Astrocyte of the hippocampus (primary cell): Measurements from ENCODE around the gene PPP6R1.

Source experiments
- DNase-seq: peaks from one replicate; pipeline ENCODE4 v3.0.0; 2011; ENCODE audit warnings: low read depth, low spot score

The PPP6R1 gene

GRCh38 chr19:55181740-55182139, 77.1 kb downstream of the PPP6R1 start:
- DNase-seq = no peak
